NCI-H2171 (cell line): Measurements from ENCODE around the gene LARP1.
"Not testable (repeated sequence)": the region's sequence is repeated elsewhere in the genome, so short reads cannot be mapped to it uniquely, and the experiment has no call there.

Experiments used
- DNase-seq: peaks from one replicate; lab custom pipeline; 2025; lab: John Stamatoyannopoulos, UW

LARP1 gene

DNA sequence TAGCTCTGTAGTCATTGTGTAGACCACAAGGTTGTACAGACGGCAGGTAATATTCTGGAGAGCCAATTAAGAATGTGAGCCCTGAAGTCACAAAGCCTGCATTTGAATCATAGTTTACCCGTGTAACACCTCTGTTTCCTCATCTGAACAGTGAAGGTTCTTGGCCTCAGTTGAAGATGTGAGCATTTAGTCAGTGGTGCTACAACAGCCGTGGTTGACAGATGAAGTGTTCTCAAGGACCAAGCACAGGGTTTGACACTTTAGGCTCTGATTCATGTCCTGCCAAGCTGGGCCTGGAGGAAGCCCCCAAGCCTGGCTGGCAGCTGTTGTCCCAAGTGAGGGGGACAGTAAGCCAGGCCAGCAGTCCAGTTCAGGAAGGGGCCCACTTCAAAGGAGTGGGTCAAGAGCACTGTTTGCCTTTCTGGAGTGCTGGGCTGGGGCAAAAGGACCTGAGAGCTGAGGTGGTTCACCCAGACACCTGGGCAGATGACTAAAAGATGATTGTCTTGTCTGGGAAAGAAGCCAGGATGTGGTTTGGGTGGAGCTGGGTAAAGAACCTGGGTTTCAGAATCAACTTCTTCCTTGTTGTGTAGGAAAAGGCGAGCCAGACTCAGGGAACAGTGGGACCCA is 74.5 kb downstream of the LARP1 start:
- DNase-seq = no peak

DNA sequence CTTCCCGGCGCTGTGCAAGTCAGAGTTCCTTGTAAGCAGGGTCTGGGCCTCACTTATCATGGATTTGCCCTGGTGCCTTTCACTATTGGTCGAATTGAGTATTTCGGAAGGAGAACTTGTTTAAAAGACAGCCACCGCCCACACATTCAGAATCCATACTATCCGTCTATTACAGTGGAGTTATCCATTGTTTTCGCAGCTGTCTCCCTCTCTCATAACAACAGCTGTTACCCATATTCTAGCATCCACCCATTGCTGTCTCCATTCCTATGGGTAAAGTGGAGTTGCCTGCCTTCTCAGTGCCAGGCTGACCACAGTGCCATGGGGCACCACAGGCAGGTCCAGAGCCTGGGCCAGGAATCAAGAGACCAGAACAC is 75.0 kb downstream of the LARP1 start:
- DNase-seq = no peak

DNA sequence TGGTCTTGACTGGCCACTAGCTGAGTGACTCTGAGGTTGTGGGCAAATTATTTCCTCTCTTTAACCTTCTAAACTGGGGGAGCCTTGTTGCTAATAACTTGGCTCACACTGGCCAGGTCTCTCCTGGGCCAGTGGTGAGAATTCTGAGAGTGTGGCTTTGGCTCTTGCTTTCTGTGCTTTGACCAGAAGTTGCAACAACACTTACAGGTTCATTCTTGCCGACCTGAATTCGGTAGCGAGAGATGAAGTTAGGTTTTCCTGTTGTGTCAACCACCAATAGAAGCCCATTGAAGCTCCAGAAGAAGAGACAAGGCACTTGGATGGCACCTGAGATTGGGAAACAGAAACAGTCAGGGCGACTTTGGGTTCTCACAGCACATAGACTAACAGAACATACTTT is 75.4 kb downstream of the LARP1 start:
- no peak for DNase-seq

DNA sequence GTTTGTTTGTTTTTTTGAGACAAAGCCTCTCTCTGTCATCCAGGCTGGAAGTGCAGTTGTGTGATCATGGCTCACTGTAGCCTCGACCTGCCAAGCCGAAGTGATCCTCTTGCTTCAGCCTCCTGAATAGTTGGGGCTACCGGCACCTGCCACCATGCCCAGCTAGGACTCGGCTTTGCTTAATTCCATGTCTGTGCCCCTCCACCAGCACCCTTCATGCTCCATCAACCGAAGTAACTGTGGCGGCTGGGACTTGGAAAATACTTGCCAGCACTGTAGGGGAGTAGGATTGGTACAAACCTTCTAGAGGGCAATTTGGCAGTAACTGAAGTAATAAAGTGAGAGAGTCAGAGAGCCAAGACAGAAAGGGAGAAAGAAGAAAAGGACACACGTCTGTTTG is 76.3 kb downstream of the LARP1 start:
- no peak for DNase-seq

DNA sequence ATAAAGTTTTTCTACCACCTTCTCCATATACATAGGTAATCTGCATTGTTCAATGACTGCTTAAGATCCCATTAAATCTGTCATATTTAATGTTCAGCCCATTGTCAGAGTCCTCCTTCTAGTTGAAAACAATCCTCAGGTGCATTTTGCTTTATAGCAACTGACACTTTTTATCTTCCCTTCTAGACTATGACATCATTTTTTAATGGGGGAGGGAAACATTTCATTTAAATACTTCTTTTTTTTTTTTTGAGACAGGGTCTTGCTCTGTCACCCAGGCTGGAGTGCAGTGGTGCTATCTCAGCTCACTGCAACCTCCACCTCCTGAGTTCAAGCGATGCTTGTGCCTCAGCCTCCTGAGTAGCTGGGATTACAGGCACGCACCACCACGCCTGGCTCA is 77.6 kb downstream of the LARP1 start:
- not testable (repeated sequence) for DNase-seq

DNA sequence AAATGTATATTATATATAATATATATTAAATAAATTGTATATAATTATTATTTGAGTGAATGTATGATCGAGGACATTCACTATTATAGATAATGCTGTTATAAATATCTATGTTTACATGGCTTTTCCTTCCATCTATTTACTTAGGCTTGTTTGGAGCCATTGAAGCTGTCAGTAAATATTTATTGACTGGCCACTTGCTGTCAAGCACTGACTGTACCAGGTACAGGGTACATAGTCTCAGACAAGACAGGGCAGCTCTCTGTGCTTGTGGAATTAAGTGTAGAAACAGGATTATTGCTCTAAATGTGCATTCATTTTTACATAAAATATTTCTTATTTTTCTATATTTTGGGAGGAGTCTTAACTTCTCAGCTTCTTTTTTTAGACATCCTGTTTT is 78.9 kb downstream of the LARP1 start:
- no peak for DNase-seq

DNA sequence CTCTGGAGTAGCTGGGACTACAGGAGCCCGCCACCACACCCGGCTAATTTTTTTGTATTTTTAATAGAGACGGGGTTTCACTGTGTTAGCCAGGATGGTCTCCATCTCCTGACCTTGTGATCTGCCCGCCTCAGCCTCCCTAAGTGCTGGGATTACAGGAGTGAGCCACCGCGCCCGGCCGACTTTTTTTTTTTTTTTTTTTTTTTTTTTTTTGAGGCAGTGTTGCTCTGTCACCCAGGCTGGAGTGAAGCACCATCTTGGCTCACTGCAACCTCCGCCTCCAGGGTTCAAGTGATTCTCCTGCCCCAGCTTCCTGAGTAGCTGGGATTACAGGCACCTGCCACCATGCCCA is 80.5 kb downstream of the LARP1 start:
- not testable (repeated sequence) for DNase-seq

DNA sequence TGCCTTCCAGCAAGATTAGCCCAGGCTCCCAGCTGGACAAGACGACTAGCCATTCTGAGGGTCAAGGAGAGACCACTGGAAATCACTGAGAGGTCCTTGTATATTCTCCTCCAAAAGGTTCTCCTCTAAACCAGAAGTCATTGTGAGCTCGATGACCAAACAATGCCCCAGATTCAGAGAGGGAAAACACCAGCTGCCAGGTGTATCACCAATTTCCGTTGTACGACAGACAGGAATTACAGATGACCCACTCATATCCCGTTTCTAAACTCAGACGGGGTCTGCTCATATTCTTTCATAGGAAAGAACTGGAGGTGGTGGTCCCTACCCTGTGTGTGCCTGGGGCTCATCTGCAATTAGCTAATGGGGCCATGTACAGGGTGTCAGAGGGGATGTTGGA is 81.0 kb downstream of the LARP1 start:
- DNase-seq = no peak

DNA sequence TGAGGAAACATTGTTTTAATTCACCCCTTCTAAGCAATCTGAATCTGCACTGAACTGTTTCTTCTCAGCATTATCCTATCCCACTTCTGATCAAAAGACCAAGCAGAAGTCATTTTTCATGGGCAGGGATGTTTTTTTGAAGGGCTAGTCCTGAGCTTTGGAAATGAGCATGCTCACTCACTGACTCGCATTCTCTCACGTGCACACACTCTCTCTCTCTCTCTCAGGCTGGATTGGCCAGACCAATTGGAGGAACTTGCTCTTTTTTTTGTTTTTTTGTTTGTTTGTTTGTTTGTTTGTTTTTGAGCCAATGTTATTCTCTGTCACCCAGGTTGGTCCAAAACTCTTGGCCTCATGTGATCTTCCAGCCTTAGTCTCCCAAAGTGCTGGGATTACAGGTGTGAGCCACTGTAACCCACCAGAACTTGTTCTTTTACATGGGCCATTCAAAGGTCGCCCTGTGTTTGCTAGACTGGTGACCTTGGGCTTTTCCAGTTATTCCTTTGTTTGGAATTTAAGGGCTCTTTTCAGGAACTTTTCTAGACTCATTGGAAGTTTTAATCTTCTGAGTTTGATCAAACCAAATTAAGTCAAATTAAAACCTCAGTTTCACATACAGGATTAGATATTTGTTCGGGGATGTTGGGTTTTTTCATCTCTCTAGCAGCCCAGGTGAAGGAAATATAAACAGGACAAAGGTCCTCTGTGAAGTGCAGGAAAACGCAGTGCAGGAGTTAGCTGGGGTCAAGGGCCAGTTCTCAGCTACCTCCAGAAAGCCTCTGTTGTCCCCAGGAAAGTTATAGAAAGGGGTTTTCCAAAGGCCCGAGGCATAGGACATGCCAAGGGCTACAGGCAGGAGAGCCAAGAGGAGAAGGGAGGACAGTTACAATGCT is 82.1 kb downstream of the LARP1 start:
- no peak for DNase-seq

DNA sequence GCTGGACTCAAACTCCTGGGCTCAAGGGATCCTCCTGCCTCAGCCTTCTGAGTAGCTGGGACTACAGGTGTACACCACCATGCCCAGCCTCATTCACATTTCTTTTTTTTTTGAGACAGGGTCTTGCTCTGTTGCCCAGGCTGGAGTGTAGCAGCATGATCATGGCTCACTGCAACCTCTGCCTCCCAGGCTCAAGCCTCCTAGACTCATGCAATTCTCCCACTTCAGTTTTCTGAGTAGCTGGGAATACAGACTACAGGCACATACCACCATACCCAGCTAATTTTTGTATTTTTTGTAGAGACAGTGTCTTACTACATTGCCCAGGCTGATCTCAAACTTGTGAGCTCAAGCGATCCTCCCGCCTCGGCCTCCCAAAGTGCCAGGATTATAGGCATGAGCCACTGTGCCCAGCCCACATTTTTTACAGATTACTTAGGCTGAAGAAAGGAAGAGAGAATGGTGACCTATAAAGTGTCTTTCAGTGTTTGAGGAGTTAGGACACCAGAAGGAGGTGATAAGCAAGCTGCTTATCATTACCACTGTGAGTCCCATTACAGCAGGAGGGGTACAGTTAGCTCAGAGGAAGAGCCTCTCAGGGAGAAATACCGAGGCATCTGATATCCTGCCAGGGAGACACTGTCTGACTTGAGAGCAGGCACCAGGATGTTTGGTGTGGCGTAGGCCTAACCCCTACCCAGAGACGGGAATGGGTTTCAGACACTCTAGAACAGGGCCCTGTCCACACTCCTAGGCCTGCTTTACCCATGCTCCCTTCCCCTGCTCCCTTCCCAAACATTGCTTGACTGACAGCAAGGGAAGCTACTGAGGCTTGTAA is 85.5 kb downstream of the LARP1 start:
- DNase-seq = no peak

DNA sequence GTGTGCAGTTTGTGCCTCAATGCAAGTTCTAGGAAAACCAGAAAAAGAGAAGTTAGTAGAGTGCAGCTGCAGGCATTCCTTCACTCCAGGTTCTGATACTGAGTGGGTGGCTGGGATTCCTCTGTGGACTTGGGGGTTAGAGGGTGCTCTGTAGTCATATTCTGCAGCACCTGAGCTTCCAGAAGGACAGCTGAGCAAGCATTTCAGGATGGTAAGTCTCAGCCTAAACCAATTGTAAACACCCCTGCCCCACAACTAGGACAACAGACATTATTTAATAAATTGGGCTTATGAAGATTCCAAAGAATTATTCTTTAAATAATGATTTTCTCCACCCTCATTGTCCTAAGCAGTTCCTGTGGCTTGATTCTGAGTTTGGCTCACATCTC is 86.1 kb downstream of the LARP1 start:
- DNase-seq = no peak

DNA sequence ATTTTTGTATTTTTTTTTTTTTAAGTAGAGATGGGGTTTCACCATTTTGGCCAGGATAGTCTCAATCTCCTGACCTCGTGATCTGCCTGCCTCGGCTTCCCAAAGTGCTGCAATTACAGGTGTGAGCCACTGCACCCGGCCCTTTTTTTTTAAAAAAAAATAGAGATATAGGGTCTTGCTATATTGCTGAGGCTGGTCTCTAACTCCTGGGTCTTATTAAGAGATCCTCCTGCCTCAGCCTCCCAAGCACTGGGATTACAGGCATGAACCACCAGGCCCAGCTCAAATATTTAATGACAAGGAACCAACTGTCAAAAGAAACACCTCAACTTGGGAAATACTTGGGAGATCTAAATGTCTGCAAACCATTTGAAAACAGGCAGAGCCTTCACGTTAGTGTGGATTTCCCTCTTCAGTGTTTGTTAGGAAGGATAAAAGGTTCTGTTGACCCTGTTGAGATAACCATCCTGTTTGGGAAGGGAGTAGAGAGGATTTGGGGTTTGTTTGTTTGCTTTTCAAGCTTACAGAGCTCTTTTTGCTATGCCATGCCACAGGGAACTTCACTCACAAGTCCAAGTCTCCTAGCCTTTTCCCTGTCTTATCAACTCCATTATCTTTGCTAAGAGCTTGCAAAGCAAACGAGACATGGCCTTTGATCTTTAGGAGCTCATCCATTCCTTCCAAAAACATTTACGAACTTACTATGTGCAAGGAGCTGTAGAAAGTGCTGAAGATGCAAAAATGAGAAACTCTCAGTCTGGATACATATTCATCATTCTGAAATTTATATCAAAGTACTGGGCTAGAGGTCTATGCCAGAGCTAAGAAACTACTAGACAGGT is 87.7 kb downstream of the LARP1 start:
- DNase-seq = no peak

DNA sequence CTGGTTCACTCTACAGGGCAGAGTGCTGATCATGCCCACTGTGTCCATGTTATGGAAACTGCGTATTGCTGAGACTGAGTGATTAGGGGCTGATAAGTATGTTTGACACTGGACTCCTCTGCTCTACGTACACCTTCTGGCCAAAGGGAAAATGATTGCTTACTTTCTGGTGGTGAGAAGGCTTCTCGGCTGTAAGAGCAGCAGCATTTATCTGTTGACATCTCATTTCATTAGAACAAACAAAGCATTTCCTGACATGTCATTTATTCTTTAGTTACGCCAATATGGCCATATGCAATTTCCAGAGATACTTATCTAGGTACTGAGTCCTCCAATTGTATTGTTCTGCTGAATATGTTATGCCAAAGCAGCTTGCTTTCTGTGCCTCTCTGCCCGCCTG is 89.6 kb downstream of the LARP1 start:
- DNase-seq = no peak

DNA sequence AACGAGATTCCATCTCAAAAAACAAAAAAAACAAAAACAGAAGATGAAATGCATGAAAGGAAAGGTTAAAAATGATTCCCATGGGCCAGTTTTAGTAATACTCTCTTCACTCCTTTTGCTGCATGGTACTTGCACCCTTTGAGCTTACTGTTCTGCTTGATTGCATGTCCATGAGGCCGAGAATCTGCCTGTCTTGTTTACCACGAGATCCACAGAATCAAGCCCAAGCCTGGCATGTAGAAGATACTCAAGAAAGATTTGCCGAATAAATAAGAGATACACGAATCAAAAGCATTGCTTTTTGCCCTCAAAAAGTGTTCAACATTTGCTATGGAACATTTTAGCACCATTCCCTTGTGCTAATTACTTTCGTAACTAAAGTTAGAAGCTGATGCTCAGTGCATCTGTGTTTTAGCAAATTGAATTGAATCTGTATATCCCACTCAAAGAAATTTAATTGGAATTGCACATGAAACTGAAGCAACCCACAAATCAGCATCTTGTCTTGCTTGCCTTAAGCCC is 94.1 kb downstream of the LARP1 start:
- DNase-seq = no peak

DNA sequence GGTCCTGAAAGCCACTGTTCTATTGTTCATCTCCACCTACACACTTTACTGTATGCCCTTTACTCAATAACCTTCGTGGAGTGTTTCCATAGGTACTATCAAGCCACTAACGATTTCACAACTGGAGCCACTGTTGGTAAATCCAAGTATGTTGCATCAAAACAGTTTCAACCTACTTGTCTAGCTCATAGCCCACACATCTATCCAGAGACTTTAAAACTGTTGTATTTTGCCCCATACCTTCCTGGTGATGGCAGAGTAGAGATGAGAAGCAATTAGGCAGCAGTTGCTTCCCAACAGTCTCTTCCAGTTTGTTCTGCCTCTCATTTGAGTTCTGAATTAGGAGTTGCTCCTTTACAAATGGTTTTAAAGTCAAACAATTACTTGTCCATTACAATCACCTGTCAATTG is 94.6 kb downstream of the LARP1 start:
- no peak for DNase-seq

DNA sequence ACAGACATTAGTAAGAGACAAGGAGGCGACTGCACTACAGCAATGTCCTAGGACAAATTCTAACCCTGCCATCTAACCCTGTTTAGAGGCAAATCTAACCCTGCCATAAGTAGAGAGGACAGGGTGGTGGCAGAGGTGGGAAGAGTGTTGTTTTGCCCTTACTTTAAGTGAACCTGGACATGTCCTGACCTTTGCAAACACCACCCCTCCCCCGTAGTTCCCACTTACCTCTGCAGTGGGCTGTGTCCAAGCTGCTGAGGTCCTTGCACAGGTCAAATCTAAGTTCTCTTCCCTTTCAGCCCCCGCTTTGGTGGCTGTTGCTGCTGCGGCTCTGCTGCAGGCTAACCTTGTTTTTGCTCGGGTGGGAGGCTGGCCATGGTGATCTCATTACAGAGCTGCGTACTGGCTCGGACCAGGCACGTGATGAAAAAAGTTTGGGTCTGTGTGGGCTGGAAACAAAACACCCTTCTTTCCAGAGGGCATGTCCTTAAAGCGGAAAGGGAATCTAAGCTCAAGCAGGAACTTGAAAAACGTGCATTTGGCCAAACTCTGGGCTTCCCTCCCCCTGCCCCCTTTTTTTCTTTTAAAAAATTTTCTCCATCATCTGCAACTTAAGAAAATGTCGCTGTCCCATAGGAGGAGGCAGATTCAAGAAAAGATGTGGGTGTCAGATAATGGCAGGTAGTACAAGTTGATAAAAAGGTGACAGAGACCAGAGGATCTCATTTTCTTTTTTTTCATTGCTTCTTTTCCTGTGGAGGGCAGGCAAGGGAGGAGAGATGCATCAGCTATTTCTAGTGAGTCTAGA is 95.3 kb downstream of the LARP1 start, which contains the start of gene FAXDC2:
TSS of gene FAXDC2 (minus strand) at position 349 of the 808 bp plus-strand sequence. CDS start 12,425 bp downstream, outside the sequence.
- DNase-seq = no peak

DNA sequence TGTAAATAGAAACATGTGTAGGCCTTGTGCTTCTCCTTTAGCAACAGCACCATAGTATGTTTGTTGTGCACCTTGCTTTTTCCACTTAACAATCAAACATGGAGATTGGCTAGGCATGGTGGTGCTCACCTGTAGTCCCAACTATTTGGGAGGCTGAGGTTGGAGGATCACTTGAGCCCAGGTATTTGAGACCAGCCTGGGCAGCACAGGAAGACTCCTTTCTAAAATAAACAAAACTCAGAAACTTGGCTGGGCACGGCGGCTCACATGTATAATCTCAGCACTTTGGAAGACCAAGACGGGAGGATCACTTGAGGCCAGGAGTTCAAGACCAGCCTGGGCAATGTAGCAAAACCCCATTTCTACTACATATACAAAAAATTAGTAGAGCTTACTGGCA is 96.2 kb downstream of the LARP1 start:
- DNase-seq = no peak

DNA sequence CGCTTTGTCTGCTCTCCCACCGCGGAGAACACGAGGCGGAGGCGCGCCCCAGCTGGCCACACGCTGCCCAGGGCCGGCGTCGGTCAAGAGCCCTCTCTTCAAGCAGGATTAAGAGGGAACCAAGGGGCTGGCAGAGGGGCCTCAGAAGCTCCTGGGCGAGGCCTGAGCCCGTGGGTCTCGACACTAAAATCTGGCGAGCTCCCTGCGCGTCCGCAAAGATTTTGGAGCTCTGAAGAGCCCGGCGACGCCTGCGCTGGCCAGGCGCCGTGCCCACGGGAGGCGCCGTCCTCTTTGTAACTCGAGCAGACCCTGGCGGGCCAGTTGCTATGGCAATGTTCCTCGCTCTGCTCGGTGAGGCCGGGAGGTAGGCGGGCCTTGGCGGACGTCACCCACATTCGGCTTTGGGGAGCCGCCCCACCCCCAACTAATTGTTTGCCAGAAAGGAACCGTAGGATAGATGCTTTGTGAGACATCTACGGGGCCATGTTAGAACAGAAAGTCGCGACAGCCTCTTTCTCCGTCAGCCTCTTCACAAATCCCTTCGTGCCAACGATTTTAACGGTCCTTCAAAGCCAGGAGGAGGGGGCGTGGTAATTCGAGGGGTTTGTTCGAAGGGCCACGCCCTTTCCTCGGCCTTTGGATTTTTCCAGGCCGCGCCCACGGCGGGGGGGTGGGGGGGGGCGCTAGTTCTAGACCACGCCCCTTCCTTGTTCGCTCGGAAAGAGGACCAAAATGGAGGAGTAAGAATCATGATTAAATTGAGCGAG is 102.5 kb downstream of the LARP1 start:
- DNase-seq = peak; percentile 86

DNA sequence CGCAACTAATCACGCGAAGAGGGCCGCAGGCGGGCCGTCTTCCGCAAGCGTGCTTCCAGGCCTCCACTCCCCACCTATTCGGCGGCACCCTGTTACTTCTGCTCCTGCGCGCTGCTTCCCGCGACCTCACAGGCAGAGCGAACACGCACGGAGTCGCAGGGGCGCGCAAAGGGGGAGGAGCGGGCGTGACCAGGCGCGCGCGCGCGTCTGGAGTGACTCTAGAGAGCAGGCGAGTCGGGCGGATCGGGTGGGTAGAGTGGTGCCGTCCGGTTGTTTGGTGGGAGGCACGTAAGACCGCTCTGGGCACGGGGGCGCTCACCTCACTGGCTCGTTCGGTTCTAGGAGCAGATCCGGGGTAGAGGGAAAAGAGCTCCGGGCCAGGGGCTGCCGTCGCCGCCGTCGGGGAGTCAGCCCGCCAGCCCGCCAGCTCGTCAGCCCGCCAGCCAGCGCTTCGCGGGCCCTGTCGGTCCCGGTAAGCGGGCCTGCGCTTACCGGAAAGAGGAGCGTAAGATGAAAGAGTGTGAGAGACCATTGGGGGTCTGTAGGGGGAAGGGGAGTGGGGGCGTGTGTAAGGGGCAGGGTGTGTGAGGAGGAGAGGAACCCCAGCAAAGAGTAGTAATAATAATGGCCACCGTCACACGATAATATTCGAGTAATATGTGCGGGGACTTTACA is 103.3 kb downstream of the LARP1 start, which contains the start of gene CNOT8:
TSS of gene CNOT8 (plus strand) at position 331 of the 675 bp plus-strand sequence. CDS start 4,652 bp downstream, outside the sequence.
- DNase-seq = peak; percentile 87
